Lung microvascular endothelial cell (primary cell): Measurements from ENCODE around the gene STK16. TPM values are rescaled to one million over a fixed set of nuclear protein-coding genes. Genes with fewer than 3 reads are reported as not detected.

ENCODE experiments used
- DNase-seq, 2 donors: peaks; one replicate each; pipeline versions ENCODE4 v3.0.0 to v3.0.0-alpha.2; 2010; ENCODE audit warnings: low read depth in 2 of 2
- total RNA-seq: library from RNA; depleted of rRNA; stranded (reverse); fragments of >200 nt; gene quantifications from 2 replicates; pipeline ENCODE4 v1.2.1, GENCODE V29; 2014

STK16 gene
- total RNA-seq, 1 donor from 2014 or later: 13.9 TPM

DNA sequence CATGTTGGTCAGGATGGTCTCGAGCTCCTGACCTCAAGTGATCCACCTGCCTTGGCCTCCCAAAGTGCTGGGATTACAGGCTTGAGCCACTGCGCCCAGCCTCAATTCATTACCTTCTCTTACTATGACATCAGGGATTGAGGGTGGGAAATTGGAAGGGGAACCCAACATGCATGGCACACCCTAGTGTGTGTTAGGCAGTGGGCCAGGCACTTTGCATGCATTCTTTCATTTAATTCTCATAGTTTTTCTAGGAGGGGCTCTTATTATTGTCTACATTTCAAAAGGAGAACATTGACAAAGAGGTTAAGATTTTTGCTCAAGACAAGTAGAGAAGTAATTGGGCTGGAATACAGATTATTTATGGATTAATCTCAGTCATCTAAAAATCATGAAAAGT lies 23.0 kb downstream of the STK16 start:
- DNase-seq: no peak

DNA sequence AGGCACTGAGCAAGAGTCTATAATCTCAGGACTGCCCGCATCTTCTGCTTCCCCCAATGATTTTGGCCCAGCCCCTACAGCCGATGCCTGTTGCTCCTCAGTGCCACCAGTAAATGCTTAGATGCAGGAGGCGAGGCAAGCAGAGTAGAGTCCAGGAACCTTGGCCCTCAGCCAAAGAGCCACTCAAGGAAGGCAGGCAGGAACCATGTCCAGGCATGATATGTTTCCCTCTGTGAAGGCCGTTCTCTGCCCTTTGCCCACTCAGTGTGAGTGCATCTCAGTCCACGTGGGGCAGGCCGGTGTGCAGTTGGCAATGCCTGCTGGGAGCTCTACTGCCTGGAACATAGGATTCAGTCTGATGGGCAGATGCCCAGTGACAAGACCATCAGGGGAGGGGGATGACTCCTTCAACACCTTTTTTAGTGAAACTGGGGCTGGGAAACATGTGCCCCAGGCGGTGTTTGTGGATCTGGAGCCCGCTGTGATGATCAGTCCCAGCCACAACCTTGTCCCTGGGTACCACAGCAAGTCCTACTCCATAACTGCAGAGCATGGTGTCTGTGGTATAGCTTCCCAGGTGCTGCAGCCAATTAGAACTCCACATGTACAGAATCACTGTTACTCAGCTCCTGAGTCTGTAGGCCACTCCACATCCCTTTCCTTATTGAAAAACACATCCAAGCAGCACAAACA lies 24.2 kb downstream of the STK16 start:
- DNase-seq: no peak

DNA sequence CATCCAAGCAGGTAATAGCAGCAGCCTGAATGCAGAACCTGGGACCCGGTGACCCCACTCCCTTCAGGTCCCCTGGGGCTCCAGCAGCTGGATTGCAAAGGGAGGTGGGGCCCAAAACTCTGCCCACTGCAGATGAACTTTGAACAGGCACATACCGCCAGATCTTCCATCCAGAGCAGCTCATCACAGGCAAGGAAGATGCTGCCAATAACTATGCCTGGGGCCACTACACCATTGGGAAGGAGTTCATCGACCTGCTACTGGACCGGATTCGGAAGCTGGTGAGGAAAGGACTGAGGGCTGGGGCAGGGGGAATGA lies 24.7 kb downstream of the STK16 start:
- no peak for DNase-seq

DNA sequence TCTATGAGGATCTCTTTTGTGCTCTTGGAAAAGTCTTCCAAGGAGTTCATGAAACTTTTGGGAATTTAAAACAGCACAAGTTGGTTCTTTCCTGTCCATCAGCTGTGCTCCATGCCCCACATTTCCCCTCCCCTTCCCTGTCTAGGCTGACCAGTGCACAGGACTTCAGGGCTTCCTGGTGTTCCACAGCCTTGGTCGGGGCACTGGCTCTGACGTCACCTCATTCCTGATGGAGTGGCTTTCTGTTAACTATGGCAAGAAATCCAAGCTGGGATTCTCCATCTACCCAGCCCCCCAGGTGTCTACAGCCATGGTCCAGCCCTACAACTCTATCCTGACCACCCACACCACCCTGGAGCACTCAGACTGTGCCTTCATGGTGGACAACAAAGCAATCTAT lies 25.7 kb downstream of the STK16 start:
- DNase-seq: no peak

DNA sequence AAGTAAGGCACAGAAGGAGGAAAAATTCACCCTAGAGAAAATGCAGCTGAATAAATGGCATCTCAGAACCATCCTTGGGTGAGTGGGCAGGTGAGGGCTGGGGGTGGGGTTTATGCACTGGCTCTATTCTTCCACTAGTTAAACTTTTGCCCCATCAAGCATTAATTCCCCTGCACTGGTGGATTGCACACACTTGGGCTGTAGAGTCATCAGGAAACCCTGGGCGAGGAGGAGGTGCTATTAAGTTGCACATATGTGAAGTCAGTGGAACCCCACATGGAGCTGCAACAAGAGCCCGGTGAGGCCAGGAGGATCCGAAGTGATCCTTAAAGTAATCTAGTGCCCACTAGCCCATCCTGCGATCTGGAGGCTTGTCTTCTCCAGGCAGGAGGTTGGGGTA lies 27.1 kb downstream of the STK16 start:
- DNase-seq: no peak

DNA sequence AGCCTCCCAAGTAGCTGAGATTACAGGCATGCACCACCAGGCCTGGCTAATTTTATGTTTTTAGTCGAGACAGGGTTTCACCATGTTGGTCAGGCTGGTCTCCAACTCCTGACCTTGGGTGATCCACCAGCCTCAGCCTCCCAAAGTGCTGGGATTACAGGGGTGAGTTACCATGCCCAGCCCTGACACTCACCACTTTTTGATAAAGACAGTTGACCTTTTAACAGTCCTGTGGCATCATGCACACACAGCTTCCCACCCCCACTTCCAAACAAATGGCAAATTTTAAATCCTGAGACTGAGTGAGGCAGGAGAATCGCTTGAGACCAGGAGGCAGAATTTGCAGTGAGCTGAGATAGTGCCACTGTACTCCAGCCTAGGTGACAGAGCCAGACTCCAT lies 27.7 kb downstream of the STK16 start:
- DNase-seq: no peak

DNA sequence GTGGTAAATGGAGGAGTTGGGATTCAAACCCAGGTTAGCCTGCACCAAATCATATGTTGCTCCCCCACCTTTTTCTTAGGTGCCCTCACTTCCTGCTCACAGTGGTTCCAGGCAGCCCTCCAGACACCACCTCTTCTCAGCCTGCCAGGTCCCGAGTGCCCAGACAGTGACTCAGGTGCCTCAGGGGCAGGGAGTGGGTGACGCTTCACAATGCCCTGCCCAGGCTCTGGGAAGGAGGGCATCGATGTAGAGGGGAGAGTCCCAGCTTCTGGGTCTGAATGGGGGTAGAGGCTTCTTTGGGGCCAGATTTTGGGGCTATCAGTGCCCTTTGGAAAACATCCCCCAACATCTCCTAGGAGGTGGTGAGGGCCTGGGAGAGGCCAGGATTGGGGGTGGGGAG lies 28.7 kb downstream of the STK16 start:
- no peak for DNase-seq

DNA sequence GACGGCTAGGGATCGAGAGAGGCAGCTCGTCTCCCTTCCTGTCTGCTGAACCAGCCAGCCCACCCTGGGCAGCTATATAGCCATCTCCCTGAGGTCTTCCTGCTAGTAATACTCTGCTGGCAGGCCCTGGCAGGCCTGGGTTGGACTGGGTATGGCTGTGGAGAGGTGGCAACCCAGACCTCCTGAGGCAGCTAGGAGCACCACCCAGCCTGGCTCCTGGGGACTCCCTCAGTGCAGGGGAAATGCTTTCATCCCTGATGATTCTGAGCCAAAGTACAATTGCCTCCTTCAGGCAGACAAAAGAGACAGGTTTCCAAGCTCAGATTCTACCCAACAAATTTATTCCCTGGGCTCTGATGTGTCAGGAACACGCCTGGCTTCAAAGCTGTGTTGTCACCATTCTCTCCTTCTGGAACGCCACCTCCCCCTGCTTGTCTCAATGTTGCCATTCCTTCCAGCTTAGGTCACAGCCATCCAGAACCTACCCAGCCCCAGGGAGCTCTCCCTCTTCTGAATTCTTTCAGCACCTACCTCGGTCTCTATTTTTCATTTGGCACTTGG lies 29.2 kb downstream of the STK16 start:
- peak in 1 of 2 donors; percentile 29 for DNase-seq

DNA sequence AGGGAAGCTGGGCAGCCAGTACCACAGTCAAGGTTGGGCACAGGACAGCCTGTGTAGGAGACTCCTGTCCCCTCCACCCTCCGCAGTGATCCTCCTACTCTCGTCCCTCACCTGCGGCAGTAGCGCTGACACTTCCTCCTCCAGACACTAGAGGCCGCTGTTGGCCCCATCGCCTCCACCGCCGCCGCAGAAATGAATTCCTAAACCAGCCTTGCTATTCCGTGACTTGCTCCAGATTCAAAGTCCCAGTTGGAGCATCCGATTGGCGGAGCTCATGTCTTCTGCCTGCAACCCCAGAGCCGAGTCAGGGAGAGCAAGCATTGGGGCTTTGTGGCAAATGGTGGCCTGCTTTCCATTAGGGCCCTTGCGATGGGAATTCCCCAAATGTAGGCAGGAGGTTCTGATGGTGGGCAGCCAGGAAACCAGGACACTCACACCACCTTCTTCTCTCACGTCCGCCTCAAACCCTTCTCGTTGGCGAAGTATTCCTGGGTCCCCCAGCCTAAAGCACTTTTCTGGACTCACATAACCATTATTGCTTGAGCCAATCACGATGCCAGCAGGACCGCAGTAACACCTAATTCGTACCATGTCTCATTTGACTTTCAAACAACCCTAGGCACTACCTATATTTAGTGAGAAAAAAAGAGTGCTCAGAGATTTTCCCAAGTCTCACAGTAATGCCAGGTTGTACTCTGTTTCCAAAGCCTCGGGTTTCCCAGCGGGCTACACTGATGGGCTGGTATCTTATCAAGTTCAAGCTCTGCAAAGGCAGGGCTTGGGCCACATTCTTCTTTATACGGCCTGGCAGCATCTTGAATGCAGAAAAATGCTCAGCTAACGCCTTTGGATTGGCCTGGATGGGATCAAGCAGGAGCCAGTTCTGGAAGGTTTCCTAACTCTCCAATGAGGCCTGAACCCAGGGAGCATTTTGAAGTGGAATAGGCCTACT lies 32.7 kb downstream of the STK16 start:
- peak; percentile 67 to 68 for DNase-seq

DNA sequence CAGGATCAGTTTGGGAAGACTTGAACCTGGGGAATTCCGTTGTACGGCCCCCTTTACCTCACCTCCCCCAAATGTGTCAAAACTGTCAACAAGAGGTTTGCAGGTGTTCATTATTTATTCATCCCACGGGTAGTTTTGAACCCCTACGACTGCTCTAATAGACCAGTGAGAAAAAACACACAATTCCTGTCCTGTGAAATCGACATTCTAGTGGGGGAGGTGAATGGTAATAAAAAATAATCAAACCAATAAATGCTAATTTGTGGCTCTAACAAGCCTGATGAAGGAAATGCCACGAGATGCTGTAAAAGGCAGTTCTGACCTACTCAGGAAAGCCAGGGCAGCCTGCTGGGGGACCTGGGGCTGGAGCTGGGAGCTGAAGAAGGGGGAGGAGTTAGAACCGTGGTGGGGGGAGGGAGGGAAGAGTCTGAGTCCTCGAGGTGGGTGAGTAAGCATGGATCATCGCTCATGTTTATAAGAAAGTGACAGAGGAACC lies 33.4 kb downstream of the STK16 start:
- DNase-seq: no peak

DNA sequence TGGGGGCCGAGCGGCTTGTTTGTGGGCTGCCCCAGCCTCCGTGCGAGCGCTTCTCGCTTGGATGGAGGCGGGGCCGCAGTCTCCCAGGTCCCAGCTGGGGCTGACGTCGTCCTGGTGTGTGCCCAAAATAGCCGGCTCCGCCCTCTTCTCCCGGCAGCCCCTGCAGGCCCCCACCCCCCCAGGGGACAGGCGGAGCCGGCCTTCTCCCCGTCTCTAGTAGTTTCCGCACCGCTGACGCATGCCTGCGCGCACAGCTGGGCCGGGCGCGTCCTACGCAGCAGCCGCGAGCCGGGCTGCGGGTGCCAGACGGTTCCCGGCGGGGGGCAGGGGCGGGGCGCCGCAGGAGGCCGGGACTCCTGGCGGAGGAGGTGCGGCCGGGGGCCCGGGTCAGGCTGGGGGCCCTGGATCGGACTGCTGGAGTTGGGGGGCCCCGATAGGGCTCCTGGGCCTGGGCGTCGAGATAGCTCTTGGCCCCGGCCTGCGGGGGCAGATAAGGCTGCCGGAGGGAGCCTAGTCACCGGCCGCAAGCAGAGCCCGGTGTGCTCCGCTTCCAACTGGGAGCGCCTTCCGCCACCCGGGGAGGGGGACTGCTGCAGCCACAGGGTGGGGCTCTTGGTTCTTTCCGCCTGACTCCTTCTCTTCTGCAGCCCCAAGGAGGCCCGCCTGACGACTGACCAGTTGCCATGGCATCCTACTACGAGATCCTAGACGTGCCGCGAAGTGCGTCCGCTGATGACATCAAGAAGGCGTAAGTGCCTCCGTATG lies 34.1 kb downstream of the STK16 start, which contains the start of gene DNAJB2:
DNAJB2 (plus strand) TSS at position 216 of the 765 bp plus-strand sequence; CDS start at position 684, 468 bp downstream.
- peak; percentile 98 to 99 for DNase-seq

DNA sequence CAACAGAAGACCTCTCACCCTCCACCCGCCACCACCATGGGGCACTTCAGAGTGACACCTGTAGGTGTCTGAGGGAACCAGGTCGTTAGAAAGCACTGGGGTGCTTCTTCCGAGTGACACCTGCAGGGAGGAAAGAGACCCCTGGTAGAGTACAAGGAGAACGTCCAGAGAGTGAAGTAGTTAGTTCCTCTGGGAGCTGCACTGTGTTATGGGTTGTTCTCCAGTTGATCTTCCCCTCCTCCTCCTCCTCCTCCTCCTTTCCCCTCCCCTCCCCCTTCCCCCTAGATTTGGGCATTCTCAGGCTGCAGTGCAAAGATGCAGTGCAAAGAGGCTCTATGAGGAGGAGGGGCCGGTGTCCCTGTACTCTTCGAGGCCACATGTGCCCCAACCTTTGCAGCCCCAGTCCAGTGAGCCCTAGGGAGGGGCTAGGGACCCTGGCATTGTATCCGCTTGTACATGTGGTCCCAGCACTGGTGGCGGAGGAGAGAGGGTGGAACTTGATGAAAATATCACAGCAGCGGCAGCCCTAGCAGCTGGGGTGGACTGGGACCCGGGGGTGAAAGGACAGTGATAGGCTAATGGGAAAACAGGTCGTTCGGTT lies 34.7 kb downstream of the STK16 start:
- no peak for DNase-seq

DNA sequence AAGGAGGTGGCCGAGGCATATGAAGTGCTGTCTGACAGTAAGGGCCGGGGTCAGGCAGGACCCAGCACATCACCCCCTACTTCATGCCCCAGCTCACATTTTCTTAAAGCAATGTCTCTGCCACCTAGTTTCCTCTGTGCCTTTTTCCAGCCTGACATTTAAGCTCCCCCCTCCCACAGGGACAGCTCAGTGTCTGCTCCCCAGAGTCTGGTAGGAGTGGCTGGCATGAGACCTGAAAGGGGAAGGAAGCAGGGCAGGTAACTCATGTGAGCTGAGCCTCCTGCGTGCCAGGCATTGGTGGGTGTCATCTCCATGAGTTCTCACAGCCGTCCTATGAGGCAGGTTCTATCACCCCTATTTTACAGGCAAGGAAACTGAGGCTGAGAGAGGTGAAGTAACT lies 35.4 kb downstream of the STK16 start:
- DNase-seq: no peak

DNA sequence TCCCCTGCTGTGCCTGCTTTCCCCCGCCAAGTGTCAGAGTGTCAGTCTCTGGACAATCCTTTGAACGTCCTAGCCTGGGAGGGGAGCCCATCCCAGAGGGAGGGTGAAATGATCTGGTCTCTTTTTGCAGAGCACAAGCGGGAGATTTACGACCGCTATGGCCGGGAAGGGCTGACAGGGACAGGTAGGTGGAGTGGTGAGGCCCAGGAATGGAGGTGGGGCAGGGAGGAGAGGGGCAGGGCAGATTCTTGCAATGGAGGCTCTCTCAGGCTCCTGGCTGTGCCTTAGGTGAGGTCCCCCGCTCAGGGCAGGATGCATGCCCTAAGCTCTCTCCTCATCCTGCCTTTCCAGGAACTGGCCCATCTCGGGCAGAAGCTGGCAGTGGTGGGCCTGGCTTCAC lies 36.3 kb downstream of the STK16 start:
- no peak for DNase-seq

DNA sequence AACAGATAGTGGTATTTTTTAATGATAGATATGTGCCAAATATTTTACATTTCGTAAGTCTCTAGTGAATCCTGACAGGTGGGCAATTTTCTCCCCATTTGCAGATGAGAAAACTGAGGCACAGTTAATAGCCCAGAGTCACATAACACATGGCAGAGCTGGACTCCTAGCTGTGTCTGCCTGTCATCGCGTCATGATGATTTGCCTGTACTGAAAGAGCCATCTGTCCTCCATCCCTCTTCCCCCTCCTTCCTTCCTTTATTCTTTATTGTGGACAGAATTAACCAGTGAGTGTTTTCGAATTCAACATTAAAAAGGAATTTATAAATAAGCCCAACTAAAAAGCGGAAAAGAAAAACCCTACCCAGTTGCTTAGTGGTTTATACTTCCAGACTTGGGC lies 37.1 kb downstream of the STK16 start:
- no peak for DNase-seq

DNA sequence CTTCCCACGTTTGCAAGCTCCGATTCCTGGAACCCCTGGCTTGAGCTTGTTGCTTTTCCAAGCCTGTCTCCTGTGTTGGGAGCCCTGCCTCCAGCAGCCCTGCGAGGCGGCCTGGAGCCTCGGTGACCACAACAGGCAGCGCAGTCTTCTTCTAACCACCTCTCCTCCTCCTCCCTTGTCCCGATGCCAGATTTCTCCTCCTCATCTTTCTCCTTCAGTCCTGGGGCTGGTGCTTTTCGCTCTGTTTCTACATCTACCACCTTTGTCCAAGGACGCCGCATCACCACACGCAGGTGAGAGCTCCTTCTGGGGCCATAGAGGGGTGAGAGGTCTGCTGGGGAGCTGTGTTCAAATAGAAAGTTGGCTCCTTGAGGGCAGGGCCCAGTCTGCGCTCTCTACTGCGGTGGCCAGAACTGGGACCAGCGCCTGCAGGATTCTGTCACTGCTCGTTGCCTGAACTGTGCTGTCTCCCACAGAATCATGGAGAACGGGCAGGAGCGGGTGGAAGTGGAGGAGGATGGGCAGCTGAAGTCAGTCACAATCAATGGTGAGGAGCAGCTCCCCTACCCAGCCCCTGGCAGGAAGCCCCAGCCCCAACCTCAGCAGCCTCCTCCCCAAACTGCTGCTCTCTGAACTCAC lies 37.8 kb downstream of the STK16 start:
- no peak for DNase-seq

DNA sequence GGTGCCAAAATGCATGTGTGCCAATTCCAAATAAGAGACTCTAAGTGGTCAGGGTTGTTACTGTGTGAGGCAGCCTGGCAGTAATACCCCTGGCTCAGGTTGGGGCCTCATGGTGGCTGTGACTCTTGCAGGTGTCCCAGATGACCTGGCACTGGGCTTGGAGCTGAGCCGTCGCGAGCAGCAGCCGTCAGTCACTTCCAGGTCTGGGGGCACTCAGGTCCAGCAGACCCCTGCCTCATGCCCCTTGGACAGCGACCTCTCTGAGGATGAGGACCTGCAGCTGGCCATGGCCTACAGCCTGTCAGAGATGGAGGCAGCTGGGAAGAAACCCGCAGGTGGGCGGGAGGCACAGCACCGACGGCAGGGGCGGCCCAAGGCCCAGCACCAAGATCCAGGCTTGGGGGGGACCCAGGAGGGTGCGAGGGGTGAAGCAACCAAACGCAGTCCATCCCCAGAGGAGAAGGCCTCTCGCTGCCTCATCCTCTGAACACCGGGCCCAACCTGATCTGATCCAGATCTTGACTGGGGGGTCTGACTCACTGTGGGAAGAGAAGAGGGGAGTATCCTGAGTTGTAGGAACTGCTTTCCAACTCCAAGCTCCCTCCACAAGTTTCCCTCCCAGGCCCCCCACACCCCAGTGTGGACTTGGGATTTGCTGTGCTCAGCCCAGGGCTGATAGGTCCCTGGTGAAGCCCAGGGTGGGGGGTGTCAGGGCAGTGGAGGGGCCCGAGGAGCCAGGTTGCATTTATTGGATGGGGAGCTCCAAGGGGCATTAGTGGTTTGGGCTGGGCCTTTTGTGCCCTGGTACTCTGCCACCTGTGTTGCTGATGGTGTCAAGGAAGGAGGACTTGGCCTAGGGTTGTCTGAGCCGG lies 39.5 kb downstream of the STK16 start:
- DNase-seq: no peak

DNA sequence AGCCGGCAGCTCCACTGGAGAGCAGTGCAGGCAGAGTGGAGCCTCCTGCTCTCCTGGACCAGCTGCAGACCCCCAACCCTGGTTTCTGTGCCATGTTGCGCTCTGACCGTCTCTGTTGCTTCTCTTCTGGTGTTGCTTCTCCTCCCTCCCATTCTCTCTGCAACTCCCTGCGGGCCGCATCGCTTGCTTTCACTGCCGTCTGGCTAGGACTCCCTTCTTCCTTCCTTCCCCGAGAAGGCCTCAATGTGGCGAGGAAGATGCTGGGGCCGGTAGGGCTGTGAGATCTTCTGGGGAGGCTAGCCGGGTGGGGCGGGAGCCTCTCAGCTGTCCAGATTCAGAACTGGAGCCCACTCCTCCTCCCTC lies 40.1 kb downstream of the STK16 start:
- no peak for DNase-seq

DNA sequence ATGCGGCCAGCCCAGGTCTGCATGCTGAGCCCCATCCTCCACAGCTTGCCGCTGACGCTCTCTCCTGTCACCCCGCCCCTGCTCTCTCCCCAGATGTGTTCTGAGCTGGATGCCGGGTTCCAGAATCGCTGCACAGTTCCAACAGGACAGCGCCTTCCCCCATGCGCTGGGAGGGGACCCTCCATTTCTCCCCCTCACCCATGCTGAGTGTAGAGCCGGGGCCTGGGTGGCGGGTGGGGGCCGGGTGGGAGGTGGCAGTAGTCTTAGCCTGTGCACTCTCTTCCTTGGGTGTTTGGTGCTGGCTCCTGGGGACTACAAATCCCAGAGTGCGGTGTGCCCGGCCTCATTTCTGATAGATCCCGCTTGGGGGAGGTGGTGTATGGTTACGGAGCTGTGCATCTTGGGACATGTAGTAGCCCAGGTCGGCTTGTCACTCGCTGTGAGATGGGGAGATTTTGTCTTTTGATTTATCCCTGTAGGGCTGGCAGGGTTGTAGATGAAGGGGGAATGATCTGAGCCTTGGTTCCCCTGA lies 40.7 kb downstream of the STK16 start:
- DNase-seq: no peak
